ENCODE results near the gene FREY1.

The FREY1 gene

DNA sequence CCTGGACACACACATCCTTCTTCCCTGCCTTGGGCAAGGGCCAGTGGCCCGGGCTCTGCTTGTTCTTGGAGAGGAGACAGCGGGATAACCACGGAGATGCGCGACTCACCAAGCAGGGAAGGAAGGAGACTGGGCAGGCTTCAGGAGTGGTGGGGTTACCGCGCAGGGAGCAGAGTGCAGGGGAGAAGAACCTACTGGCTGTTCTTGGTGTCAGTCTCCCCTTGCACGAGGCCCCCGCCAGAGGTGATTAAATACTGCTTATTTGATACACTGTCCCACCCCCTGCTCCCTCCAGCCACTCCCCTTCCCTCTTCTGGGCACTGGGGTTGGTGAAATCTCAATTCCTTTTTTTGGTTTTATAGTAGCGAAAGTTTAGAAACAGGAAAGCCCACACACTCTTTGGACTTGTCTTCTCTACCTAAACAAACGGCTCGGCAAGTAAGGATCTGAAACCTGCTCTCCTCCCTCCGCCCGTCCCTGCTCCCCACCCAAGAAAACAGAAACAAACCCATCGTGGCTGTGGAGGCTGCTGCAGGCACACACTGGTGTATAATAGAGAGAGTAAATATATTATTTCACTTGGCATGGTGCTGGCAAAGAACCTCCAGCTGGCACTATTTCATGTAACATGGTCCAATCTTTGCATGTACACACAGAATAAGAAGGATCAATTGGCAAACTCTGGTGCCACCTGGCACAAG is 26.2 kb upstream of the FREY1 start:
- DNase-seq = no peak

DNA sequence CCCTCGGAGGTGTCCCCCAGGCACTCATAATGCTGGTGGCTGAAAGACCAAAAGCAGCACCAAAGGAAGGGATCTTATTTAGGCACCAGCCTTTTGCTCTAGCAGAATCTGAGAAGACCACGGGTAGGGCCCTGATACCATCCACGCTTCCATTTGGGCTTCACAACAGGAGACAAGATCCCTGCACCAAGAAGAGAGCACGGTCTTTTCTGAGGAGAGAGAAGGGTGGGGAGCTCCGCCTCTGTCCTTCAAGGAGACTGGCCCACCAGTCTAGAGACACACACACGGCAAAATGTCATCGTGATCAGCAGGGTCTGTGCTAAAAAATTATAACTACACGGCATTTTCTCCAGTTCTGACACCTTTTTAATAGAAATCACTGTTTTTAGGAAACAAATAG is 25.1 kb upstream of the FREY1 start:
- no peak for DNase-seq

More for the DNA sequence above, 26.2 kb upstream of the FREY1 start:
- no peak for TF ChIP-seq GATA1 (IDR thresholded peaks at IDR 0.05; ENCODE audit: low read depth, low read length)
- no peak for TF ChIP-seq POLR2A (IDR thresholded peaks at IDR 0.05; ENCODE audit: low read length)

GRCh38 chr11:45931739-45932138 is 24.7 kb upstream of the FREY1 start:
- DNase-seq = no peak
- TF ChIP-seq POLR2A (IDR thresholded peaks at IDR 0.05; ENCODE audit: low read length) = no peak

More for the DNA sequence above, 25.1 kb upstream of the FREY1 start:
- no peak for TF ChIP-seq POLR2A (IDR thresholded peaks at IDR 0.05; ENCODE audit: low read length)
- no peak for TF ChIP-seq GATA1 (IDR thresholded peaks at IDR 0.05; ENCODE audit: low read depth, low read length)

DNA sequence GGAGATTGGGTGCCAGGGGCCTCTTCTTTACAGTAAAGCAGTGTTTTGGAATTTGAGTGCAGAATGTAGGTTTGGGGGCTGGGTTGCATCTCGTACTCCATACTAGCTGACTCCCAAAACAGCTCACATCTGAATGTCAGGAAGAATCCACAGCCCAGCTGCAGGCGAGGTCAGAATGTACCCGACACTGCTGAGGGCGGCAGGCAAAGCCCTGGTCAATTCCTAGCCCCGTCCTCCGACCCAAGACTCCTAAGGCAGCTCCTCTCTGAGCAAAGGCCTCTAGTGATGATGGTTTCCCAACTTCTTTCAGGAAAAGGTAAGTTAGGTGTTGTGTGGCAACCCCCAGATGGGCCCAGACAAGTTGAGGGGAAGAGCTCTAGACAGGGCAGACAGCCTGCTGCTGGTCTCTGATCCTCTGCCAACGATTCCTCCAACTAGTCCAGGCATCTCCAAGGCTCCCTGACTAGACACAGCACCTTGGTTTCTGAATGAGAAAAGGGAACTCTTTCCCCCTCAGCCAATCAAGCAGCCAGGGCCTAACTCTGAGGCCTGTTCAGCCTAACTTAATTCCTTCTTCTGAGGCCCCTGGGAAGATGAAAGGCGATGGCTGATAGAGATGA is 24.0 kb upstream of the FREY1 start:
- TF ChIP-seq POLR2A (IDR thresholded peaks at IDR 0.05; ENCODE audit: low read length) (no peak), GATA1 (IDR thresholded peaks at IDR 0.05; ENCODE audit: low read depth, low read length) (no peak)
- no peak for DNase-seq

DNA sequence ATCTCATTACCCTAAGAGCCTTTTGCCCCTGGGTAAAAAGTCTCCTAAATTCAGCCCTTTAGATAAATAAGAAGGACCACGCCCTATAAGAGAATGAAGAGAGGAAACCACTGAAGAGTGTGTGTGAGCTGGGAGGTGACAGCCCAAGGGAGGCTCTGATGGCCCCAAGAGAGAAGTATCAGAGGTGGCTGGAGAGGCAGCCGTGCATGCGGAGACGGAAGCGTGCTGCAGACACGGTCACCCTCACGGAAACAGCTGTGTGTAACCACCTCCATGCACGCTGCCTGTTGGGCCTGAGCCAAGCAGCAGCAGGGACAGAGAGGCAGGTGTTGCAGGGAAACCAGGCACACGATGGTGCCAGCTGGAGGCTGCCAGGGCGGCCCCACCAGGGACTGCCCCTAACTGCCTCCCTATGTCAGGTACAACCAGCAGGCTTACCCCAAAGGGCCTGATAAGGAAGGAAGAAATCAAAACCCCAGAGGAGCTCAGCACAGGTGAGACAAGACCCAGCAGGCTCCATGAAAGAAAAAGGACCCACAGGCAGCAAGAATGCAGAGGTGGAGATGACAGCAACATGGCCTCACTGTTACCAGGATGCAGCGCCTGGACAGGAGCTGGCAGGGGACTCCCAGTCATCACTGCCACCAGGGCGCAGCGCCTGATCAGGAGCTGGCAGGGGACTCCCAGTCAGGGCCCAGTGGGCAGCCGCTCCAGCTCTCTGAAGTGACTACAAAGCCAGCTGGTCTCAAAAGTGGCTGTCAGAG is 23.1 kb upstream of the FREY1 start:
- no peak for TF ChIP-seq GATA1 (IDR thresholded peaks at IDR 0.05; ENCODE audit: low read depth, low read length)
- TF ChIP-seq POLR2A (IDR thresholded peaks at IDR 0.05; ENCODE audit: low read length) = no peak
- no peak for DNase-seq

DNA sequence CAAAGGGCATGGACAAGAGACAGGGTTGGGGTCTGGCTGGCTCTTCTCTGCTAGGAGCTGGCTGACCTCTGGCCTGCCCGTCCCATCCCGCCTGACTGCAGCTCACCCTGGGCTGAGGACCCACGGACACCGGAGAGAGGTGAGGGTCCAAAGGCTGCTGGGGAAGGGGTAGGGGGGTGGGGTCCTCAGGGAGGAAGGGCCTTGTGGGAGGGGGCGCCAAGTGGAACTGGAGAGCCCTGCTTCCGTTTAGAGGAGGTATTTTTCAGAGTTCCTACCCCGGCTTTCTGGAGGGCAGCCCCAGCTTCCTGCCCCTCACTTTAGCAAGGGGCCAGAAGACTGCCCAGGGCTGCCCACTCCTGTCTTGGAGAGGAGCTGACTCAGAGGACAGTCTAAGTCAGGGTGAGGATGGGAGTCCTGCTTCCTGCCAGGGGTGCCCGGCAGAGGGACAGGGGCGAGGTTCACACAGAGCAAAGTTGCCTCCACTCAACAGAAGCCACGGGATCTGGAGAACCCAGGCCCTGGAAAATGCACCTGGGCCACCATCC is 22.5 kb upstream of the FREY1 start:
- no peak for DNase-seq
- TF ChIP-seq GATA1 (IDR thresholded peaks at IDR 0.05; ENCODE audit: low read depth, low read length) (no peak), POLR2A (IDR thresholded peaks at IDR 0.05; ENCODE audit: low read length) (no peak)

DNA sequence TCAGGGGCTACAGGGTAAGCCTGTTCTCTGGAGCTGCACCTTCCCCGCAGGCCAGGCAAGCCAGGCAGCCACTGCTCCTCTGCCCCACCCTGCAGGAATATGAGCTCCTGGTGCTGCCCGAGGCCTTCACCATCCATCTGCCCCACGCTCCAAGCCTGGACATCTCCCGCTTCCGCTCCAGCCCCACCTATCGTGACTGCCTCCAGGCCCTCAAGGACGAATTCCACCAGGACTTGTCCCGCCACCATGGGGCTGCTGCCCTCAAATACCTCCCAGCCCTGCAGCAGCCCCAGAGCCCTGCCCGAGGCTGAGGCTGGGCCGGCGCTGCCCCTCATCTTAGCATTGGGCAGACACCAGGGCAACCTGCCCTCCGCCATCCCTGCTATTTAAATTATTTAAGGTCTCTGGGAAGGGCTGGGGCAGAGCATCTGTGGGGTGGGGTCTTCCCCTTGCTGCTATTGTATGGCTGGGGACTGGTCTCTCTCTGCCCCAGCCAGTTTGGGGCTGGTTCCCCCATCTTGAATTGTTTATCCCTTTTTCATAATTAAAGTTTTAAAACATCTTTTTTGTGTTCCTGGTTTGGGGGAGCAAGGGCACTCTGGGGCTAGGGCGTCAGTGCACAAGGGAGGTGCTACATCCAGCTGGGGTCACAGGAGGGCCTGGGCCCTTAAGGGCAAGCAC is 21.6 kb upstream of the FREY1 start:
- TF ChIP-seq POLR2A (IDR thresholded peaks at IDR 0.05; ENCODE audit: low read length) (no peak), GATA1 (IDR thresholded peaks at IDR 0.05; ENCODE audit: low read depth, low read length) (no peak)
- DNase-seq = no peak

- TF ChIP-seq GATA1 (IDR thresholded peaks at IDR 0.05; ENCODE audit: low read depth, low read length) (no peak), POLR2A (IDR thresholded peaks at IDR 0.05; ENCODE audit: low read length) (no peak)
- no peak for DNase-seq
These were observed 20.8 kb upstream of the FREY1 start for GRCh38 chr11:45927684-45928413.

GRCh38 chr11:45927332-45927683 is 20.2 kb upstream of the FREY1 start:
- no peak for TF ChIP-seq GATA1 (IDR thresholded peaks at IDR 0.05; ENCODE audit: low read depth, low read length)
- no peak for TF ChIP-seq POLR2A (IDR thresholded peaks at IDR 0.05; ENCODE audit: low read length)
- no peak for DNase-seq

- DNase-seq = no peak
- TF ChIP-seq GATA1 (IDR thresholded peaks at IDR 0.05; ENCODE audit: low read depth, low read length) (no peak), POLR2A (IDR thresholded peaks at IDR 0.05; ENCODE audit: low read length) (no peak)
These were observed 19.7 kb upstream of the FREY1 start for GRCh38 chr11:45926536-45927331.

DNA sequence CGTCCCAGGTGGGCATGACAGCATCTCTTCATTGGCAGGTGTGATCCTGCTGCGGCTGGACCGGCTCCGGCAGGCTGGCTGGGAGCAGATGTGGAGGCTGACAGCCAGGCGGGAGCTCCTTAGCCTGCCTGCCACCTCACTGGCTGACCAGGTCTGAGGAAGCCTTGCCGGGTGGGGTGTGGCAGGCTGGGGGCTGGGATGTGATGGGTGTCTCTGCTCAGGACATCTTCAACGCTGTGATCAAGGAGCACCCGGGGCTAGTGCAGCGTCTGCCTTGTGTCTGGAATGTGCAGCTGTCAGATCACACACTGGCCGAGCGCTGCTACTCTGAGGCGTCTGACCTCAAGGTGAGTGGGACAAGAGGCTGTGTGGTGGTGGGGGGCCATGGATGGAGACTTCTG is 18.9 kb upstream of the FREY1 start:
- DNase-seq = no peak
- TF ChIP-seq GATA1 (IDR thresholded peaks at IDR 0.05; ENCODE audit: low read depth, low read length) = no peak
- TF ChIP-seq POLR2A (IDR thresholded peaks at IDR 0.05; ENCODE audit: low read length) = no peak

DNA sequence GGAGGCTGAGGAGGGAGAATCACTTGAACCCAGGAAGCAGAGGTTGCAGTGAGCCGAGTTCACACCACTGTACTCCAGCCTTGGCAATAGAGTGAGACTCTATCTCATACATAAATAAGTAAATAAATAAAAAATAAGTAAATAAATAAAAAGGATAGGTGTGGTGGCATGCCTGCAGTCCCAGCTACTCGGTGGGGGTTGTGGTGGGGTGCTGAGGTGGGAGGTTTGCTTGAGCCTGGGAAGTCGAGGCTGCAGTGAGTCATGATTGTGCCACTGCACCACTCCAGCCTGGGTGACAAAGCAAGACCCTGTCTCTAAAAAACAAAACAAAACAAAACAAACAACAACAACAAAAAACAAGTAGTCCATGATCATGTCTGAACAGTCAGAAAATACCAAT is 18.5 kb upstream of the FREY1 start:
- TF ChIP-seq GATA1 (IDR thresholded peaks at IDR 0.05; ENCODE audit: low read depth, low read length) = no peak
- DNase-seq = no peak

DNA sequence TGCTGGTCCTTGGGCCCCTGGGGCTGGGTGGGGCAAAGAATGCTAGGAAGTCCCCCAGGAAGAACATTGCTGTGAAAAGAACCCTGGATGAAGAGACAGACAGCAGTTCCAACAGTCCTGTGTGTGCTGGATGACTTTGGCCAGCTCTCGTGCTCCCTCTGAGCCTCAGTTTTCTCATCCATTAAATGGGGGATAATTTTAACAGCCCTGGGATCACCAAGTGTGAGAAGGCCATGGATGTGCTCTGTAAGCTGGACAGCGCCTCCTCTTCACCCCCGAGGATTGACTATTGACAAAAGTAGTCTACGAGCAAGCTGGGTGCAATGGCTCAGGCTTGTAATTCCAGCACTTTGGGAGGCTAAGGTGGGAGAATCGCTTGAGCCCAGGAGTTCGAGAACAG is 17.9 kb upstream of the FREY1 start:
- no peak for TF ChIP-seq GATA1 (IDR thresholded peaks at IDR 0.05; ENCODE audit: low read depth, low read length)
- TF ChIP-seq POLR2A (IDR thresholded peaks at IDR 0.05; ENCODE audit: low read length) = no peak

More for the DNA sequence above, 17.9 kb upstream of the FREY1 start:
- DNase-seq = no peak

Measured in erythroblast (primary cell).